Transverse colon (tissue), 4 donors: ENCODE results near the gene LOXL1.

ENCODE experiments used
- POLR2A ChIP-seq: fragments of 450-650 bp; IDR thresholded peaks from one replicate; pipeline ENCODE4 v1.6.1; 2016; ENCODE audit warnings: antibody characterized with exemption, mild to moderate bottlenecking, moderate library complexity
- POLR2AphosphoS5 ChIP-seq, 3 donors: sonication (generic); formaldehyde crosslinking; IDR thresholded peaks; one replicate each; pipeline ENCODE4 v1.6.1; 2016; ENCODE audit warnings: antibody characterized with exemption in 3 of 3
- TF ChIP-seq, protein P1 (sequence below), 5 experiments: fragments of 200-600 bp in 3 of 5; fragments of 450-650 bp in 2 of 5; sonication (generic) in 3 of 5; IDR thresholded peaks; 1 replicate in 2 of 5; 2 replicates in 3 of 5; pipeline ENCODE4 v1.5.1; 2016 to 2017; ENCODE audit warnings: antibody characterized with exemption in 5 of 5, inconsistent platforms in 3 of 5, mild to moderate bottlenecking in 2 of 5, moderate library complexity in 1 of 5

DNA sequence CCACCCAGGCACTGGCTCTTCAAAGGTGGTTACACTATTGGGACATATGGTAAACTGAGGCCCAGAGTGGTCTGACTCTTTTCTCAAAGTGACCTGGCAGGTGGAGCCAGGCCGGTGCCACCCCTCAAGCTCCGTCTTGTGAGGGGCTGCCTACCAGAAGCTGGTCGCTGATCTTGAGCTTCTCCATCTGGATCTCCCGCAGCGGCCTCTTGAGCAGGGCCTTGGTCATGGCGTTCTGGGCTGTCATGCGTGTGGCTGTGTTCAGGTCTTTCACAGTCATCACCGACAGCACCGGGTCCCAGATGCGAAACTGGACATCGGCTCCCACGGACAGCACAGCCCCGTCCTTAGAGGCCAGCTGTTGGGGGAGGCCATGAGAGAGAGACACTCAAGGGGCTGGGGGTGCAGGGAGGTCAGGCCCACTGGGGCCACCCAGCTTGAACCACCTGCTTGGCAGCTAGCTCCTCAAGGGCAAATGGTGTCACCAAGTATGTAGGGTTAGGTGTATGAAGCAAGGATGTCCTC, 62.2 kb downstream of the LOXL1 start:
- TF ChIP-seq POLR2A (no peak), POLR2AphosphoS5 (IDR thresholded peaks at IDR 0.05) (no peak)
- TF ChIP-seq, protein P1, sequence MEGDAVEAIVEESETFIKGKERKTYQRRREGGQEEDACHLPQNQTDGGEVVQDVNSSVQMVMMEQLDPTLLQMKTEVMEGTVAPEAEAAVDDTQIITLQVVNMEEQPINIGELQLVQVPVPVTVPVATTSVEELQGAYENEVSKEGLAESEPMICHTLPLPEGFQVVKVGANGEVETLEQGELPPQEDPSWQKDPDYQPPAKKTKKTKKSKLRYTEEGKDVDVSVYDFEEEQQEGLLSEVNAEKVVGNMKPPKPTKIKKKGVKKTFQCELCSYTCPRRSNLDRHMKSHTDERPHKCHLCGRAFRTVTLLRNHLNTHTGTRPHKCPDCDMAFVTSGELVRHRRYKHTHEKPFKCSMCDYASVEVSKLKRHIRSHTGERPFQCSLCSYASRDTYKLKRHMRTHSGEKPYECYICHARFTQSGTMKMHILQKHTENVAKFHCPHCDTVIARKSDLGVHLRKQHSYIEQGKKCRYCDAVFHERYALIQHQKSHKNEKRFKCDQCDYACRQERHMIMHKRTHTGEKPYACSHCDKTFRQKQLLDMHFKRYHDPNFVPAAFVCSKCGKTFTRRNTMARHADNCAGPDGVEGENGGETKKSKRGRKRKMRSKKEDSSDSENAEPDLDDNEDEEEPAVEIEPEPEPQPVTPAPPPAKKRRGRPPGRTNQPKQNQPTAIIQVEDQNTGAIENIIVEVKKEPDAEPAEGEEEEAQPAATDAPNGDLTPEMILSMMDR (IDR thresholded peaks at IDR 0.05), result no peak
